ENCODE measurements around the gene HOMER1.
"Not testable (repeated sequence)": the region's sequence is repeated elsewhere in the genome, so short reads cannot be mapped to it uniquely, and the experiment has no call there.

DNA sequence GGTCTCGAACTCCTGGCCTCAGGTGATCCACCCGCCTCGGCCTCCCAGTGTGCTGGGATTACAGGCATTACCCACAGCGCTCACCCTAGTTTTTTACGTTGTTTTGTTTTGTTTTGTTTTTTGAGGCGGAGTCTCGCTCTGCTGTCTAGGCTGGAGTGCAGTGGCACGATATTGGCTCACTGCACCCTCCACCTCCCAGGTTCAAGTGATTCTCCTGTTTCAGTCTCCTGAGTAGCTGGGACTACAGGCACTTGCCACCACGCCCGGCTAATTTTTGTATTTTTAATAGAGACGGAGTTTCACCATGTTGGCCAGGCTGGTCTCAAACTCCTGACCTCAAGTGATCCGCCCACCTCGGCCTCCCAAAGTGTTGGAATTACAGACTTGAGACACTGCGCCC lies 2.4 kb upstream of the HOMER1 start:
- TF ChIP-seq, protein P1, sequence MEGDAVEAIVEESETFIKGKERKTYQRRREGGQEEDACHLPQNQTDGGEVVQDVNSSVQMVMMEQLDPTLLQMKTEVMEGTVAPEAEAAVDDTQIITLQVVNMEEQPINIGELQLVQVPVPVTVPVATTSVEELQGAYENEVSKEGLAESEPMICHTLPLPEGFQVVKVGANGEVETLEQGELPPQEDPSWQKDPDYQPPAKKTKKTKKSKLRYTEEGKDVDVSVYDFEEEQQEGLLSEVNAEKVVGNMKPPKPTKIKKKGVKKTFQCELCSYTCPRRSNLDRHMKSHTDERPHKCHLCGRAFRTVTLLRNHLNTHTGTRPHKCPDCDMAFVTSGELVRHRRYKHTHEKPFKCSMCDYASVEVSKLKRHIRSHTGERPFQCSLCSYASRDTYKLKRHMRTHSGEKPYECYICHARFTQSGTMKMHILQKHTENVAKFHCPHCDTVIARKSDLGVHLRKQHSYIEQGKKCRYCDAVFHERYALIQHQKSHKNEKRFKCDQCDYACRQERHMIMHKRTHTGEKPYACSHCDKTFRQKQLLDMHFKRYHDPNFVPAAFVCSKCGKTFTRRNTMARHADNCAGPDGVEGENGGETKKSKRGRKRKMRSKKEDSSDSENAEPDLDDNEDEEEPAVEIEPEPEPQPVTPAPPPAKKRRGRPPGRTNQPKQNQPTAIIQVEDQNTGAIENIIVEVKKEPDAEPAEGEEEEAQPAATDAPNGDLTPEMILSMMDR (conservative IDR thresholded peaks at IDR 0.05 in 1 of 2, IDR thresholded peaks at IDR 0.05 in 1 of 2; ENCODE audit: low read depth in 1 of 2, low read length in 2 of 2): not testable (repeated sequence)
- TF ChIP-seq EZH2 (IDR thresholded peaks at IDR 0.05; ENCODE audit: low read length, missing control alignments): not testable (repeated sequence)
